GM23338 (cell line): ENCODE measurements around the gene SRPK2. TPM values are rescaled to one million over a fixed set of nuclear protein-coding genes. Genes with fewer than 3 reads are reported as not detected.
A peak's percentile ranks its signal among the peaks of the same experiment; 100 is the strongest.

Experiments used
- ATAC-seq: fragments of 200-7000 bp; cut with Tn5 transposase; 3 replicates; pipeline ENCODE4 v1.9.1; 2020
- DNase-seq: peaks from one replicate; pipeline ENCODE4 v3.0.0-alpha.2; 2015; ENCODE audit warnings: low spot score
- H2AFZ ChIP-seq: fragments of 200-600 bp; sonication (generic); 2 replicates; pipeline ENCODE4 v1.8.0; 2016; ENCODE audit warnings: antibody characterized with exemption, mild to moderate bottlenecking, moderate library complexity
- H3F3A ChIP-seq: fragments of 200-600 bp; sonication (generic); replicated peaks from 2 replicates; pipeline ENCODE4 v1.8.0; 2017; ENCODE audit warnings: antibody characterized with exemption, mixed run types, low read depth
- H3K27ac ChIP-seq: fragments of 200-600 bp; sonication (generic); 2 replicates; pipeline ENCODE4 v1.6.1; 2016; ENCODE audit warnings: low read depth
- H3K27me3 ChIP-seq: fragments of 200-600 bp; sonication (generic); 2 replicates; pipeline ENCODE4 v1.8.0; 2016; ENCODE audit warnings: mild to moderate bottlenecking, mixed run types, moderate library complexity; ENCODE audit not compliant: insufficient read depth
- H3K36me3 ChIP-seq: fragments of 200-600 bp; sonication (generic); 2 replicates; pipeline ENCODE4 v1.8.0; 2016; ENCODE audit warnings: mild to moderate bottlenecking; ENCODE audit not compliant: insufficient read depth
- H3K4me1 ChIP-seq: fragments of 200-600 bp; sonication (generic); 2 replicates; pipeline ENCODE4 v1.8.0; 2016; ENCODE audit warnings: mild to moderate bottlenecking, moderate library complexity; ENCODE audit not compliant: insufficient read depth
- H3K4me2 ChIP-seq: fragments of 200-600 bp; sonication (generic); 2 replicates; pipeline ENCODE4 v1.7.1; 2017; ENCODE audit warnings: mixed run types
- H3K4me3 ChIP-seq: fragments of 200-600 bp; sonication (generic); 2 replicates; pipeline ENCODE4 v1.6.1; 2016; ENCODE audit warnings: mixed run types
- H3K79me2 ChIP-seq: fragments of 200-600 bp; sonication (generic); replicated peaks from 2 replicates; pipeline ENCODE4 v1.8.0; 2017; ENCODE audit warnings: mild to moderate bottlenecking; ENCODE audit not compliant: insufficient read depth
- H3K9me2 ChIP-seq: fragments of 200-600 bp; sonication (generic); 2 replicates; pipeline ENCODE4 v1.8.0; 2017; ENCODE audit not compliant: insufficient read depth
- H4K20me1 ChIP-seq: fragments of 200-600 bp; sonication (generic); replicated peaks from 2 replicates; pipeline ENCODE4 v1.8.0; 2017; ENCODE audit warnings: mild to moderate bottlenecking; ENCODE audit not compliant: insufficient read depth
- H3K27ac Mint-ChIP-seq: 2 replicates; pipeline ENCODE4 v1.8.0; 2020; ENCODE audit warnings: inconsistent platforms, mild to moderate bottlenecking, moderate library complexity, mixed read lengths
- H3K27me3 Mint-ChIP-seq: 3 replicates; pipeline ENCODE4 v1.8.0; 2022; ENCODE audit warnings: low read depth, mild to moderate bottlenecking, moderate library complexity, mixed read lengths, inconsistent platforms; ENCODE audit not compliant: insufficient read depth, poor library complexity
- H3K36me3 Mint-ChIP-seq: 3 replicates; pipeline ENCODE4 v1.8.0; 2021; ENCODE audit warnings: low read depth, mild to moderate bottlenecking, inconsistent platforms, moderate library complexity, mixed read lengths
- H3K4me1 Mint-ChIP-seq: 3 replicates; pipeline ENCODE4 v1.8.0; 2020; ENCODE audit warnings: mild to moderate bottlenecking, inconsistent platforms, mixed read lengths
- H3K4me3 Mint-ChIP-seq: 3 replicates; pipeline ENCODE4 v1.8.0; 2021; ENCODE audit warnings: moderate library complexity, mild to moderate bottlenecking, inconsistent platforms, mixed read lengths
- H3K9me3 Mint-ChIP-seq: 3 replicates; pipeline ENCODE4 v1.8.0; 2020; ENCODE audit warnings: moderate library complexity, mild to moderate bottlenecking, inconsistent platforms, mixed read lengths
- CREB1 ChIP-seq: fragments of 250-450 bp; sonication (Bioruptor Pico); IDR thresholded peaks from 2 replicates; pipeline ENCODE4 v1.5.0; 2020; ENCODE audit warnings: low read depth, mild to moderate bottlenecking, moderate library complexity
- EZH2 ChIP-seq: fragments of 200-600 bp; sonication (generic); IDR thresholded peaks from one replicate; pipeline ENCODE4 v1.8.0; 2017; ENCODE audit warnings: antibody characterized with exemption, mild to moderate bottlenecking, low read depth; ENCODE audit not compliant: unreplicated experiment
- EZH2phosphoT487 ChIP-seq: fragments of 200-600 bp; sonication (generic); IDR thresholded peaks from one replicate; pipeline ENCODE4 v1.8.1; 2018; ENCODE audit warnings: antibody characterized with exemption; ENCODE audit not compliant: unreplicated experiment
- JUNB ChIP-seq: IDR thresholded peaks from one replicate; pipeline ENCODE4 v1.6.1; 2016; ENCODE audit warnings: antibody characterized with exemption; ENCODE audit not compliant: unreplicated experiment
- NANOG ChIP-seq: IDR thresholded peaks from 2 replicates; pipeline ENCODE4 v1.6.1; 2016; ENCODE audit warnings: antibody characterized with exemption, borderline replicate concordance
- POLR2AphosphoS5 ChIP-seq: IDR thresholded peaks from 2 replicates; pipeline ENCODE4 v1.6.1; 2016; ENCODE audit warnings: antibody characterized with exemption, low read depth
- STAT1 ChIP-seq: IDR thresholded peaks from one replicate; pipeline ENCODE4 v1.6.1; 2016; ENCODE audit warnings: antibody characterized with exemption; ENCODE audit not compliant: unreplicated experiment
- ZNF114 ChIP-seq: fragments of 250-450 bp; sonication (Bioruptor Pico); IDR thresholded peaks from 2 replicates; pipeline ENCODE4 v1.5.0; 2020; ENCODE audit warnings: mild to moderate bottlenecking, moderate library complexity
- ZNF331 ChIP-seq: fragments of 250-450 bp; sonication (Bioruptor Pico); IDR thresholded peaks from 2 replicates; pipeline ENCODE4 v1.5.0; 2020; ENCODE audit warnings: low read depth, mild to moderate bottlenecking, moderate library complexity
- polyA plus RNA-seq: library from polyadenylated mRNA; unstranded; fragments of >200 nt; fragmentation: Nextera tagmentation; extraction: Ambion mirVana; gene quantifications from 2 replicates; pipeline ENCODE4 v1.2.1, GENCODE V29; 2016
- total RNA-seq: library from RNA; depleted of rRNA; stranded (reverse); fragments of >200 nt; shearing (Covaris generic); gene quantifications from 2 replicates; pipeline ENCODE4 v1.2.3, GENCODE V29; 2014
- TF ChIP-seq, protein P1 (sequence below): fragments of 250-450 bp; sonication (Bioruptor Pico); IDR thresholded peaks from 2 replicates; pipeline ENCODE4 v1.5.0; 2020; ENCODE audit warnings: mild to moderate bottlenecking, moderate library complexity
- TF ChIP-seq, protein P2 (sequence below): IDR thresholded peaks from one replicate; pipeline ENCODE4 v1.6.1; 2018; ENCODE audit warnings: antibody characterized with exemption; ENCODE audit not compliant: unreplicated experiment
- TF ChIP-seq, protein P3 (sequence below): IDR thresholded peaks from 2 replicates; pipeline ENCODE4 v1.6.1; 2016; ENCODE audit warnings: antibody characterized with exemption
- TF ChIP-seq, protein P4 (sequence below), 2 experiments: fragments of 200-600 bp in 1 of 2; sonication (generic) in 1 of 2; conservative IDR thresholded peaks; 2 replicates each; pipeline versions ENCODE4 v1.5.1 to v1.6.1; 2016 to 2017; ENCODE audit warnings: antibody characterized with exemption in 2 of 2, low read depth in 2 of 2, mild to moderate bottlenecking in 2 of 2, moderate library complexity in 1 of 2

Gene SRPK2
- total and polyA plus RNA-seq, 2 experiments from 2014 or later, result 66.3 to 91.5 TPM

DNA sequence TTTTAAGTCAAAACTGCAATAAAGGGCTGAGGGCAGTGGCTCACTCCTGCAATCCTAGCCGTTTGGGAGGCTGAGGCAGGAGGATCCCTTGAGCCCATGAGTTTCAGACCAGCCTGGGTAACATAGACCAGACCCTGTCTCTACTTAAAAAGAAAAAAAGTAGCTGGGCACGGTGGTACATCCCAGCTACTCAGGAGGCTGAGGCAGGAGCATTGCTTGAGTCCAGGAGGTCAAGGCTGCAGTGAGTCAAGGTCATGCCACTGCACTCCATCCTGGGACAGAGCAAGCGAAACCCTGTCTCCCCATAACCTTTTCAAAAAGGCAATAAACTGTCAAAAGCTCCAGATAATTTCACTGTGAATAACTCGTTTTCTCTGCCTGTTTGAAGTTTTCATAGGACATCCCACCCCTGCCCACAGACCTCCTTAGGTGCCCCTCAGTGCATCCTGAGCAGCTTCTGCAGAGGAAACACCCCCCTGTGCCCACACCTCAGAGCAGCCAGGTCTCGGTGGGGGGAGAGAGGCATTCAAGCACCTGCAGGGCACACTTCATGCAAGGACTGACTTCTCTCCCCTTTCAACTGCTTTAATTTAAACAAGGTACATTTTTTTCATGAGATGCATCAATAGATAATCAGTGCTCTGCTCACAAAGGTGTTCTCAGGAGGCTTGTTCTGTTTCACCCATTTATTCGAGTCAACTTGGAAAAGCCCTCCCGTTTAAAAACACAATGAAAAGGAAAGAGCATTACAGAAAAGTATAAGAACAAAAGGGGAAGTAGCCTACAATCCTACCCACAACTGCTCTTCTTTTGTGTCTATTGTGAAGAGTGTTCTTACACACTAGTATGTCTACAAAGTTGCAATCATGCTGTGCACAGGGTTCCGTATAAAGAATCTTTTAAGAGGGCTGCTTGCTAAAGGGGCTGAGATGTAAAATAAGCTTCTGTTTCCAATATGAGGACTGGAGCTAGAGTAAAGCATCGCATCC, 269.8 kb downstream of the SRPK2 start:
- ATAC-seq (peak; percentile 63), DNase-seq (no peak)
- Histone ChIP-seq H3K9me2 (no peaks in the 10 kb centered on the region), H3K79me2 (no peaks in the 10 kb centered on the region), H3K4me1 (peaks cover 10% of the 10 kb centered on the region), H3K27me3 (no peaks in the 10 kb centered on the region), H3K4me3 (no peak overlapping the region), H2AFZ (no peak overlapping the region), H4K20me1 (peaks cover 2% of the 10 kb centered on the region; the same call in 1 of the 2 replicates), H3K4me2 (no peak overlapping the region), H3F3A (no peaks in the 10 kb centered on the region), H3K36me3 (peaks cover 15% of the 10 kb centered on the region; the same call in 1 of the 2 replicates), H3K27ac (no peak overlapping the region)
- Mint-ChIP-seq H3K4me3 (no peak overlapping the region), H3K27me3 (peaks cover 4% of the 10 kb centered on the region), H3K27ac (peak overlapping the region; percentile 46), H3K4me1 (peaks cover 13% of the 10 kb centered on the region), H3K36me3 (peaks cover 28% of the 10 kb centered on the region; the same call in 2 of the 3 replicates), H3K9me3 (no peaks in the 10 kb centered on the region)
- TF ChIP-seq, protein P1, sequence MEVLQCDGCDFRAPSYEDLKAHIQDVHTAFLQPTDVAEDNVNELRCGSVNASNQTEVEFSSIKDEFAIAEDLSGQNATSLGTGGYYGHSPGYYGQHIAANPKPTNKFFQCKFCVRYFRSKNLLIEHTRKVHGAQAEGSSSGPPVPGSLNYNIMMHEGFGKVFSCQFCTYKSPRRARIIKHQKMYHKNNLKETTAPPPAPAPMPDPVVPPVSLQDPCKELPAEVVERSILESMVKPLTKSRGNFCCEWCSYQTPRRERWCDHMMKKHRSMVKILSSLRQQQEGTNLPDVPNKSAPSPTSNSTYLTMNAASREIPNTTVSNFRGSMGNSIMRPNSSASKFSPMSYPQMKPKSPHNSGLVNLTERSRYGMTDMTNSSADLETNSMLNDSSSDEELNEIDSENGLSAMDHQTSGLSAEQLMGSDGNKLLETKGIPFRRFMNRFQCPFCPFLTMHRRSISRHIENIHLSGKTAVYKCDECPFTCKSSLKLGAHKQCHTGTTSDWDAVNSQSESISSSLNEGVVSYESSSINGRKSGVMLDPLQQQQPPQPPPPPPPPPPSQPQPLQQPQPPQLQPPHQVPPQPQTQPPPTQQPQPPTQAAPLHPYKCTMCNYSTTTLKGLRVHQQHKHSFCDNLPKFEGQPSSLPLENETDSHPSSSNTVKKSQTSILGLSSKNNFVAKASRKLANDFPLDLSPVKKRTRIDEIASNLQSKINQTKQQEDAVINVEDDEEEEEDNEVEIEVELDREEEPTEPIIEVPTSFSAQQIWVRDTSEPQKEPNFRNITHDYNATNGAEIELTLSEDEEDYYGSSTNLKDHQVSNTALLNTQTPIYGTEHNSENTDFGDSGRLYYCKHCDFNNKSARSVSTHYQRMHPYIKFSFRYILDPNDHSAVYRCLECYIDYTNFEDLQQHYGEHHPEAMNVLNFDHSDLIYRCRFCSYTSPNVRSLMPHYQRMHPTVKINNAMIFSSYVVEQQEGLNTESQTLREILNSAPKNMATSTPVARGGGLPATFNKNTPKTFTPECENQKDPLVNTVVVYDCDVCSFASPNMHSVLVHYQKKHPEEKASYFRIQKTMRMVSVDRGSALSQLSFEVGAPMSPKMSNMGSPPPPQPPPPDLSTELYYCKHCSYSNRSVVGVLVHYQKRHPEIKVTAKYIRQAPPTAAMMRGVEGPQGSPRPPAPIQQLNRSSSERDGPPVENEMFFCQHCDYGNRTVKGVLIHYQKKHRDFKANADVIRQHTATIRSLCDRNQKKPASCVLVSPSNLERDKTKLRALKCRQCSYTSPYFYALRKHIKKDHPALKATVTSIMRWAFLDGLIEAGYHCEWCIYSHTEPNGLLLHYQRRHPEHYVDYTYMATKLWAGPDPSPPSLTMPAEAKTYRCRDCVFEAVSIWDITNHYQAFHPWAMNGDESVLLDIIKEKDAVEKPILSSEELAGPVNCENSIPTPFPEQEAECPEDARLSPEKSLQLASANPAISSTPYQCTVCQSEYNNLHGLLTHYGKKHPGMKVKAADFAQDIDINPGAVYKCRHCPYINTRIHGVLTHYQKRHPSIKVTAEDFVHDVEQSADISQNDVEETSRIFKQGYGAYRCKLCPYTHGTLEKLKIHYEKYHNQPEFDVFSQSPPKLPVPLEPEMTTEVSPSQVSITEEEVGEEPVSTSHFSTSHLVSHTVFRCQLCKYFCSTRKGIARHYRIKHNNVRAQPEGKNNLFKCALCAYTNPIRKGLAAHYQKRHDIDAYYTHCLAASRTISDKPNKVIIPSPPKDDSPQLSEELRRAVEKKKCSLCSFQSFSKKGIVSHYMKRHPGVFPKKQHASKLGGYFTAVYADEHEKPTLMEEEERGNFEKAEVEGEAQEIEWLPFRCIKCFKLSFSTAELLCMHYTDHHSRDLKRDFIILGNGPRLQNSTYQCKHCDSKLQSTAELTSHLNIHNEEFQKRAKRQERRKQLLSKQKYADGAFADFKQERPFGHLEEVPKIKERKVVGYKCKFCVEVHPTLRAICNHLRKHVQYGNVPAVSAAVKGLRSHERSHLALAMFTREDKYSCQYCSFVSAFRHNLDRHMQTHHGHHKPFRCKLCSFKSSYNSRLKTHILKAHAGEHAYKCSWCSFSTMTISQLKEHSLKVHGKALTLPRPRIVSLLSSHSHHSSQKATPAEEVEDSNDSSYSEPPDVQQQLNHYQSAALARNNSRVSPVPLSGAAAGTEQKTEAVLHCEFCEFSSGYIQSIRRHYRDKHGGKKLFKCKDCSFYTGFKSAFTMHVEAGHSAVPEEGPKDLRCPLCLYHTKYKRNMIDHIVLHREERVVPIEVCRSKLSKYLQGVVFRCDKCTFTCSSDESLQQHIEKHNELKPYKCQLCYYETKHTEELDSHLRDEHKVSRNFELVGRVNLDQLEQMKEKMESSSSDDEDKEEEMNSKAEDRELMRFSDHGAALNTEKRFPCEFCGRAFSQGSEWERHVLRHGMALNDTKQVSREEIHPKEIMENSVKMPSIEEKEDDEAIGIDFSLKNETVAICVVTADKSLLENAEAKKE (CRISPR knock-in tag), result no peak
- TF ChIP-seq EZH2 (no peak), NANOG (no peak), STAT1 (no peak), JUNB (no peak), ZNF114 (CRISPR knock-in tag) (no peak), CREB1 (CRISPR knock-in tag) (no peak), POLR2AphosphoS5 (no peak), EZH2phosphoT487 (no peak), ZNF331 (CRISPR knock-in tag) (no peak)
- TF ChIP-seq, protein P2, sequence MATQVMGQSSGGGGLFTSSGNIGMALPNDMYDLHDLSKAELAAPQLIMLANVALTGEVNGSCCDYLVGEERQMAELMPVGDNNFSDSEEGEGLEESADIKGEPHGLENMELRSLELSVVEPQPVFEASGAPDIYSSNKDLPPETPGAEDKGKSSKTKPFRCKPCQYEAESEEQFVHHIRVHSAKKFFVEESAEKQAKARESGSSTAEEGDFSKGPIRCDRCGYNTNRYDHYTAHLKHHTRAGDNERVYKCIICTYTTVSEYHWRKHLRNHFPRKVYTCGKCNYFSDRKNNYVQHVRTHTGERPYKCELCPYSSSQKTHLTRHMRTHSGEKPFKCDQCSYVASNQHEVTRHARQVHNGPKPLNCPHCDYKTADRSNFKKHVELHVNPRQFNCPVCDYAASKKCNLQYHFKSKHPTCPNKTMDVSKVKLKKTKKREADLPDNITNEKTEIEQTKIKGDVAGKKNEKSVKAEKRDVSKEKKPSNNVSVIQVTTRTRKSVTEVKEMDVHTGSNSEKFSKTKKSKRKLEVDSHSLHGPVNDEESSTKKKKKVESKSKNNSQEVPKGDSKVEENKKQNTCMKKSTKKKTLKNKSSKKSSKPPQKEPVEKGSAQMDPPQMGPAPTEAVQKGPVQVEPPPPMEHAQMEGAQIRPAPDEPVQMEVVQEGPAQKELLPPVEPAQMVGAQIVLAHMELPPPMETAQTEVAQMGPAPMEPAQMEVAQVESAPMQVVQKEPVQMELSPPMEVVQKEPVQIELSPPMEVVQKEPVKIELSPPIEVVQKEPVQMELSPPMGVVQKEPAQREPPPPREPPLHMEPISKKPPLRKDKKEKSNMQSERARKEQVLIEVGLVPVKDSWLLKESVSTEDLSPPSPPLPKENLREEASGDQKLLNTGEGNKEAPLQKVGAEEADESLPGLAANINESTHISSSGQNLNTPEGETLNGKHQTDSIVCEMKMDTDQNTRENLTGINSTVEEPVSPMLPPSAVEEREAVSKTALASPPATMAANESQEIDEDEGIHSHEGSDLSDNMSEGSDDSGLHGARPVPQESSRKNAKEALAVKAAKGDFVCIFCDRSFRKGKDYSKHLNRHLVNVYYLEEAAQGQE, result no peak
- TF ChIP-seq, protein P3, sequence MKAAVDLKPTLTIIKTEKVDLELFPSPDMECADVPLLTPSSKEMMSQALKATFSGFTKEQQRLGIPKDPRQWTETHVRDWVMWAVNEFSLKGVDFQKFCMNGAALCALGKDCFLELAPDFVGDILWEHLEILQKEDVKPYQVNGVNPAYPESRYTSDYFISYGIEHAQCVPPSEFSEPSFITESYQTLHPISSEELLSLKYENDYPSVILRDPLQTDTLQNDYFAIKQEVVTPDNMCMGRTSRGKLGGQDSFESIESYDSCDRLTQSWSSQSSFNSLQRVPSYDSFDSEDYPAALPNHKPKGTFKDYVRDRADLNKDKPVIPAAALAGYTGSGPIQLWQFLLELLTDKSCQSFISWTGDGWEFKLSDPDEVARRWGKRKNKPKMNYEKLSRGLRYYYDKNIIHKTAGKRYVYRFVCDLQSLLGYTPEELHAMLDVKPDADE, result no peak
- TF ChIP-seq, protein P4, sequence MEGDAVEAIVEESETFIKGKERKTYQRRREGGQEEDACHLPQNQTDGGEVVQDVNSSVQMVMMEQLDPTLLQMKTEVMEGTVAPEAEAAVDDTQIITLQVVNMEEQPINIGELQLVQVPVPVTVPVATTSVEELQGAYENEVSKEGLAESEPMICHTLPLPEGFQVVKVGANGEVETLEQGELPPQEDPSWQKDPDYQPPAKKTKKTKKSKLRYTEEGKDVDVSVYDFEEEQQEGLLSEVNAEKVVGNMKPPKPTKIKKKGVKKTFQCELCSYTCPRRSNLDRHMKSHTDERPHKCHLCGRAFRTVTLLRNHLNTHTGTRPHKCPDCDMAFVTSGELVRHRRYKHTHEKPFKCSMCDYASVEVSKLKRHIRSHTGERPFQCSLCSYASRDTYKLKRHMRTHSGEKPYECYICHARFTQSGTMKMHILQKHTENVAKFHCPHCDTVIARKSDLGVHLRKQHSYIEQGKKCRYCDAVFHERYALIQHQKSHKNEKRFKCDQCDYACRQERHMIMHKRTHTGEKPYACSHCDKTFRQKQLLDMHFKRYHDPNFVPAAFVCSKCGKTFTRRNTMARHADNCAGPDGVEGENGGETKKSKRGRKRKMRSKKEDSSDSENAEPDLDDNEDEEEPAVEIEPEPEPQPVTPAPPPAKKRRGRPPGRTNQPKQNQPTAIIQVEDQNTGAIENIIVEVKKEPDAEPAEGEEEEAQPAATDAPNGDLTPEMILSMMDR (conservative IDR thresholded peaks at IDR 0.05; ENCODE audit: low read depth in 2 of 2), result no peak
